Measurements from ENCODE around the gene PRR5L. TPM values are rescaled to one million over a fixed set of nuclear protein-coding genes. Genes with fewer than 3 reads are reported as not detected.

Gene PRR5L
- polyA plus RNA-seq, 1 of the 3 experiments (the other 2 are of a cell fraction): 0.46 TPM

- no peak overlapping the region for H3K4me2 ChIP-seq
- H3K4me3 ChIP-seq (ENCODE audit: low read depth in 2 of 2, low read length in 1 of 2): no peak overlapping the region
- no peaks in the 10 kb centered on the region for H4K20me1 ChIP-seq (ENCODE audit: insufficient read depth)
- no peak for DNase-seq
- TF ChIP-seq GATA2 (CRISPR knock-in tag; IDR thresholded peaks at IDR 0.05) (no peak), ZBTB33 (IDR thresholded peaks at IDR 0.05; ENCODE audit: borderline replicate concordance, low read depth) (no peak), SMC3 (IDR thresholded peaks at IDR 0.05; ENCODE audit: low read depth, low read length) (no peak), RAD21 (IDR thresholded peaks at IDR 0.05; ENCODE audit: low read length) (no peak), ELF1 (IDR thresholded peaks at IDR 0.05) (no peak), SIN3A (IDR thresholded peaks at IDR 0.05; ENCODE audit: borderline replicate concordance, low read depth, low read length) (no peak), IRF3 (IDR thresholded peaks at IDR 0.05; ENCODE audit: low read depth, low read length) (no peak), USF1 (IDR thresholded peaks at IDR 0.05; ENCODE audit: borderline replicate concordance, low read depth) (no peak), RCOR1 (IDR thresholded peaks at IDR 0.05; ENCODE audit: low read length) (no peak), CTCF (IDR thresholded peaks at IDR 0.05) (no peak), JUND (IDR thresholded peaks at IDR 0.05) (no peak), TEAD4 (IDR thresholded peaks at IDR 0.05; ENCODE audit: borderline replicate concordance, insufficient read depth) (no peak), FOSL2 (IDR thresholded peaks at IDR 0.05; ENCODE audit: borderline replicate concordance, low read depth) (no peak), PBX3 (IDR thresholded peaks at IDR 0.05) (no peak), NRF1 (IDR thresholded peaks at IDR 0.05; ENCODE audit: low read depth, low read length) (no peak), MAX (IDR thresholded peaks at IDR 0.05; ENCODE audit: low read depth) (no peak), EZH2phosphoT487 (IDR thresholded peaks at IDR 0.05; ENCODE audit: borderline replicate concordance, low read depth) (no peak), USF2 (IDR thresholded peaks at IDR 0.05; ENCODE audit: borderline replicate concordance, low read depth, low read length) (no peak)
- ChIA-PET POLR2A (no interaction called here), CTCF (interaction anchor here (0.6 kb wide), 1 partner anchor 51 kb away, joined by 3 read pairs; no protein-coding TSS in a partner anchor)
- H2AFZ ChIP-seq (ENCODE audit: low read depth): no peak overlapping the region
- H3K9me3 ChIP-seq: no peaks in the 10 kb centered on the region
- 85% methylated on average over 4 of the region's 4 CpGs for WGBS (ENCODE audit: low lambda C conversion rate)
- H3K27ac ChIP-seq (ENCODE audit: low read depth in 2 of 2, low read length in 1 of 2): no peak overlapping the region
- H3K9ac ChIP-seq: no peak overlapping the region
- H3K36me3 ChIP-seq (replicated peaks in 1 of 2; ENCODE audit: control insufficient read depth in 1 of 2, insufficient read depth in 2 of 2, low read length in 1 of 2): no peaks in the 10 kb centered on the region
- no peaks in the 10 kb centered on the region for H3F3A ChIP-seq (replicated peaks; ENCODE audit: insufficient read depth)
- H3K4me1 ChIP-seq (ENCODE audit: control insufficient read depth in 1 of 2, insufficient read depth in 2 of 2, low read depth in 1 of 2, low read length in 1 of 2): no peaks in the 10 kb centered on the region; a peak in 2 of 4 replicates
- H3K27me3 ChIP-seq (ENCODE audit: insufficient read depth): no peaks in the 10 kb centered on the region
- H3K79me2 ChIP-seq (ENCODE audit: insufficient read depth): no peaks in the 10 kb centered on the region
- no peaks in the 10 kb centered on the region for H3K9me2 ChIP-seq
Measured at GRCh38 chr11:36427079-36427478, 131.0 kb downstream of the PRR5L start.

Data from SK-N-SH (cell line).